Fibroblast of the aortic adventitia (primary cell): ENCODE measurements around the gene CD36. TPM values are rescaled to one million over a fixed set of nuclear protein-coding genes. Genes with fewer than 3 reads are reported as not detected.

Source experiments
- DNase-seq: peaks from one replicate; pipeline ENCODE4 v3.0.0-alpha.2; 2010; ENCODE audit warnings: low read depth
- H3K4me3 ChIP-seq: 2 replicates; pipeline ENCODE4 v1.5.1; 2011; ENCODE audit warnings: low read depth, mild to moderate bottlenecking, control low read depth, low read length, moderate library complexity
- total RNA-seq: library from RNA; depleted of rRNA; stranded (reverse); fragments of >200 nt; gene quantifications from 2 replicates; pipeline ENCODE4 v1.2.3, GENCODE V29; 2012; ENCODE audit warnings: low replicate concordance
- TF ChIP-seq, protein P1 (sequence below): IDR thresholded peaks from 2 replicates; pipeline ENCODE4 v1.5.1; 2011; ENCODE audit warnings: mild to moderate bottlenecking, low read length, control low read depth, inconsistent platforms; ENCODE audit not compliant: insufficient read depth

The CD36 gene
- total RNA-seq, 1 donor = 1.7 TPM

GRCh38 chr7:80647436-80647835 is 9.0 kb downstream of the CD36 start:
- no peak overlapping the region for H3K4me3 ChIP-seq
- no peak for DNase-seq
- TF ChIP-seq, protein P1, sequence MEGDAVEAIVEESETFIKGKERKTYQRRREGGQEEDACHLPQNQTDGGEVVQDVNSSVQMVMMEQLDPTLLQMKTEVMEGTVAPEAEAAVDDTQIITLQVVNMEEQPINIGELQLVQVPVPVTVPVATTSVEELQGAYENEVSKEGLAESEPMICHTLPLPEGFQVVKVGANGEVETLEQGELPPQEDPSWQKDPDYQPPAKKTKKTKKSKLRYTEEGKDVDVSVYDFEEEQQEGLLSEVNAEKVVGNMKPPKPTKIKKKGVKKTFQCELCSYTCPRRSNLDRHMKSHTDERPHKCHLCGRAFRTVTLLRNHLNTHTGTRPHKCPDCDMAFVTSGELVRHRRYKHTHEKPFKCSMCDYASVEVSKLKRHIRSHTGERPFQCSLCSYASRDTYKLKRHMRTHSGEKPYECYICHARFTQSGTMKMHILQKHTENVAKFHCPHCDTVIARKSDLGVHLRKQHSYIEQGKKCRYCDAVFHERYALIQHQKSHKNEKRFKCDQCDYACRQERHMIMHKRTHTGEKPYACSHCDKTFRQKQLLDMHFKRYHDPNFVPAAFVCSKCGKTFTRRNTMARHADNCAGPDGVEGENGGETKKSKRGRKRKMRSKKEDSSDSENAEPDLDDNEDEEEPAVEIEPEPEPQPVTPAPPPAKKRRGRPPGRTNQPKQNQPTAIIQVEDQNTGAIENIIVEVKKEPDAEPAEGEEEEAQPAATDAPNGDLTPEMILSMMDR = no peak

GRCh38 chr7:80648031-80648600 is 9.7 kb downstream of the CD36 start:
- TF ChIP-seq, protein P1 = no peak
- DNase-seq = no peak
- H3K4me3 ChIP-seq = no peak overlapping the region

DNA sequence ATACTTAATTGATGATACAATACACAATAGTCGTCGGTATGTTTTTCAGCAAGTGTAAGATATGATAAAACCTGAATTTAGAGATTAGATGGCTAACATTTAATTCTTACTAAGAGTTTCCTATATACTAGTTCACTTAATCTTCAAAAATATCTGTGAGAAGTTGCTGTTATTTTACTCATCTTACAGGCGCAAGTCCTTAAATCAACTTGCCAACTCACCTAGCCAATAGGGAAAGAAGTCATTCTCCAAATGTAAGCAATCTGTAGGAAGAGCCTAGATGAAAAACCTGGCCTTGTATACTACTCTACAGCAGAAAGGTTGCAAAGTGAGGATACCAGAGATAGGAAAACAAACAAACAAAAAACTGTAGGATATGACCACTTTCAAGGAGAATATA is 10.6 kb downstream of the CD36 start:
- TF ChIP-seq, protein P1 = no peak
- H3K4me3 ChIP-seq = no peak overlapping the region
- no peak for DNase-seq

- no peak for DNase-seq
- TF ChIP-seq, protein P1 = no peak
- no peak overlapping the region for H3K4me3 ChIP-seq
Observed at GRCh38 chr7:80650030-80650429, 11.6 kb downstream of the CD36 start.

GRCh38 chr7:80651471-80651870 is 13.0 kb downstream of the CD36 start:
- TF ChIP-seq, protein P1 = no peak
- no peak for DNase-seq
- no peak overlapping the region for H3K4me3 ChIP-seq

GRCh38 chr7:80653244-80653643 is 14.8 kb downstream of the CD36 start:
- DNase-seq = no peak
- H3K4me3 ChIP-seq = no peak overlapping the region
- TF ChIP-seq, protein P1 = no peak

DNA sequence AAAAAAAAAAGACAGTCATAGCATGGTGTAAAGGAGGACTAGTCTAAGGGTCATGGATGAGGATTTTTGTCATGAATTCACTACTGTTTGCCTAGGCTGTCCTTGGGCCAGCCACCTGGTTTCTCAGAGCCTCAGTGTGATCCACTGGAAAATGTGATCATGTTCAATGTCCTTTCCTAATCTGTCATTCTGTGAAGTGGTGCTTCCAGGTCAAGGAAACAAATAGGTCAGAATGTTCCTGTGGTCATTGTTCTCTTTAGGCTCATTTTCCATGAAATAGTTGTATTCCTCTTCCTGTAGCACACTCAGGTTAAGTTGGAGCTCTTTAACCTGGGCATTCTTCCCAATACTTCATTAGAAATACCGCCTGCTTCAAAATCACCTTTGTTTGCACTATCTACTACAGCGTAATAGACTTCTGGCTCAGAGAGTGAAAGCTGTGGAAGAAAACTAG is 16.5 kb downstream of the CD36 start:
- no peak for DNase-seq
- TF ChIP-seq, protein P1 = no peak
- H3K4me3 ChIP-seq = no peak overlapping the region
